HFF-Myc (cell line): ENCODE measurements around the gene MPV17L2.

Experiments used
- DNase-seq: peaks from one replicate; pipeline ENCODE4 v3.0.0-alpha.2; 2011; ENCODE audit warnings: low read depth; ENCODE audit errors: extremely low read depth
- H3K4me3 ChIP-seq: replicated peaks from 2 replicates; pipeline ENCODE4 v1.5.1; 2011; ENCODE audit warnings: low read depth, mild to moderate bottlenecking, control low read depth, low read length
- CTCF ChIP-seq: IDR thresholded peaks from 2 replicates; pipeline ENCODE4 v1.5.1; 2012; ENCODE audit warnings: mild to moderate bottlenecking, low read depth, low read length, control low read depth; ENCODE audit errors: missing control alignments

Gene MPV17L2

DNA sequence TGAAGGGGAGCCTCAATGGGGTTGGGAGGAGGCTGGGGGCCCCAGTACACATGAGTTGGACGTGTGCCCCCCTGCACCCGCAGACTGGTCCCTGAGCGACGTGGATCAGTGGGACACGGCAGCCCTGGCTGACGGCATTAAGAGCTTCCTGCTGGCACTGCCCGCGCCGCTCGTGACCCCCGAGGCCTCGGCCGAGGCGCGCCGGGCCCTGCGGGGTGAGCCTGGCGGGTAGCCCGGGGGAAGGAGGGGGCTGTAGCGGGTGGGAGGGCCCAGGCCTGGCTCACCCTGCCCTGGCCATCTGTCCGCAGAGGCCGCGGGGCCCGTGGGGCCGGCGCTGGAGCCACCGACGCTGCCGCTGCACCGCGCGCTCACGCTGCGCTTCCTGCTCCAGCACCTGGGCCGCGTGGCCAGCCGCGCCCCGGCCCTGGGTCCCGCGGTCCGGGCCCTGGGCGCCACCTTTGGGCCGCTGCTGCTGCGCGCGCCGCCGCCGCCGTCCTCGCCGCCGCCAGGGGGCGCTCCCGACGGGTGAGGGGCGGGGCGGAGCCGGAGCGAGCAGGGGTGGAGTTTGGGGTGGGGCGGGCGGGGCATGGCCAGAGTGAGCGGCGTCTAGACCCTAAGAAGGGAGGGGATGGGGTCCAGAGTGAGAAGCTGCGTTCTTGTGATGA lies 31.9 kb upstream of the MPV17L2 start:
- peak; percentile 23 for TF ChIP-seq CTCF
- peak overlapping the region; percentile 9 for H3K4me3 ChIP-seq
- no peak for DNase-seq

DNA sequence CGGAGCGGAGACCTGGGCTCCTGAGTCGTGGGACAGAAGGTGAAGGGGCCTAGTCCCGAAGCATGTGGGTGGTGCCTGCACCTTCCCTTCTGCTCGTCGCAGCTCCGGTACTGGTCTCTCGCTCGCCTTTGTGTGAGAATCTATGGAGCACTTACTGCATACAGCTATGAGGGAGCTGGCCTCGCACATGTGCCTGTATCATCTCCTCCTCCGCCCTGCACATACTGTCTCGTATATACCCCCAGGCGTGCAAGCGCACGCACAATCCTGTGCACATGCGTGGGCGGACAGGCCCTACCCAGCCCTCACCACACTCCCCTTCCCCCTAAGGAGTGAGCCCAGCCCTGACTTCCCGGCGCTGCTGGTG lies 31.4 kb upstream of the MPV17L2 start:
- H3K4me3 ChIP-seq: no peak overlapping the region
- DNase-seq: no peak
- TF ChIP-seq CTCF: no peak

DNA sequence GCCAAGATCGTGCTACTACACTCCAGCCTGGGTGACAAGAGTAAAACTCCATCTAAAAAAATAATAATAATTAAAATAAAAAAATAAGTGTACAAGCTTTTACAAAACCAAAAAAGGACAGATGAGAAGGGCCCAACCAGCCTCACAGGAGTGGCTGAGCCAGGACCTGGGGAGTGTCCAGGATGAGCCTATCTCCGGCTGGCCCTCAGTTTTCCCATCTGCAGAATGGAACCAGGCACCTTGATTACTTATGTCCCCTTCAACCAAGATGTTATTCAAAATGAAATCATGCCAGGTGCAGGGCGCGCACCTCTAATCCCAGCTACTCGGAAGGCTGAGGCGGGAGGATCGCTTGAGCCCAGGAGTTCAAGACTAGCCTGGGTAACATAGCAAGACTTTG lies 28.9 kb upstream of the MPV17L2 start:
- H3K4me3 ChIP-seq: no peak overlapping the region
- no peak for TF ChIP-seq CTCF
- DNase-seq: no peak

- DNase-seq: no peak
- H3K4me3 ChIP-seq: no peak overlapping the region
- no peak for TF ChIP-seq CTCF
Measured at GRCh38 chr19:18165794-18166544, 27.0 kb upstream of the MPV17L2 start.

DNA sequence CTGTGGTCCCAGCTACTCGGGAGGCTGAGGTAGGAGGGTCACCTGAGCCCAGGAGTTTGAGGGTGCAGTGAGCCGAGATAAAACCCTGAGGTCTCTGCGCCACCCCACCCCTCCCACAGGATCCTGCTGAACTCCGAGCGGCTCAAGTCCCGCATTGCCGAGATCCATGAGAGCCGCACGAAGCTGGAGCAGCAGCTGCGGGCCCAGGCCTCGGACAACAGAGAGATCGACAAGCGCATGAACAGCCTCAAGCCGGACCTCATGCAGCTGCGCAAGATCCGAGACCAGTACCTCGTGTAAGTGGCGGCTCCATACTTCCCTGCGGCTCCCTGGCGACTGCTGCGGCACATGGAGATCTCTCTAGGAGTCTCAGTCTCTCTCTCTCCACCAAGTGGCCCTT lies 26.0 kb upstream of the MPV17L2 start:
- DNase-seq: no peak
- H3K4me3 ChIP-seq: no peak overlapping the region
- no peak for TF ChIP-seq CTCF

GRCh38 chr19:18167975-18168645 lies 24.9 kb upstream of the MPV17L2 start:
- no peak for DNase-seq
- no peak overlapping the region for H3K4me3 ChIP-seq
- peak; percentile 79 for TF ChIP-seq CTCF
